HG03442 (cell line): ENCODE measurements around the gene PPA1.
"Not testable (repeated sequence)": the region's sequence is repeated elsewhere in the genome, so short reads cannot be mapped to it uniquely, and the experiment has no call there.

Source experiments
- ATAC-seq: cut with Tn5 transposase; IDR thresholded peaks from one replicate; pipeline ENCODE4 v1.9.1; 2021; ENCODE audit warnings: mild to moderate bottlenecking, moderate library complexity; ENCODE audit not compliant: unreplicated experiment

Gene PPA1

GRCh38 chr10:70222340-70222794 lies 10.9 kb downstream of the PPA1 start:
- ATAC-seq, result no peak

- no peak for ATAC-seq
Measured at GRCh38 chr10:70221030-70221429, 12.2 kb downstream of the PPA1 start.

- no peak for ATAC-seq
Measured at GRCh38 chr10:70212879-70213278, 20.4 kb downstream of the PPA1 start.

GRCh38 chr10:70212277-70212676 lies 21.0 kb downstream of the PPA1 start:
- no peak for ATAC-seq

GRCh38 chr10:70206762-70207161 lies 26.5 kb downstream of the PPA1 start:
- ATAC-seq, result no peak

- ATAC-seq, result no peak
Measured at GRCh38 chr10:70201105-70201504, 32.1 kb downstream of the PPA1 start.

GRCh38 chr10:70198696-70199466 lies 34.3 kb downstream of the PPA1 start:
- ATAC-seq, result no peak

- no peak for ATAC-seq
Measured at GRCh38 chr10:70197235-70197945, 35.8 kb downstream of the PPA1 start.

- no peak for ATAC-seq
Measured at GRCh38 chr10:70193391-70193844, 39.8 kb downstream of the PPA1 start.

GRCh38 chr10:70192326-70192968 lies 40.8 kb downstream of the PPA1 start:
- no peak for ATAC-seq

GRCh38 chr10:70191972-70192305 lies 41.3 kb downstream of the PPA1 start:
- ATAC-seq, result no peak

GRCh38 chr10:70191161-70191971 lies 41.9 kb downstream of the PPA1 start:
- no peak for ATAC-seq

GRCh38 chr10:70190581-70190980 lies 42.6 kb downstream of the PPA1 start:
- no peak for ATAC-seq

GRCh38 chr10:70190102-70190501 lies 43.1 kb downstream of the PPA1 start:
- no peak for ATAC-seq

- no peak for ATAC-seq
Measured at GRCh38 chr10:70188768-70189167, 44.5 kb downstream of the PPA1 start.

GRCh38 chr10:70186571-70186970 lies 46.7 kb downstream of the PPA1 start:
- no peak for ATAC-seq

GRCh38 chr10:70186090-70186489 lies 47.1 kb downstream of the PPA1 start:
- ATAC-seq, result no peak

- no peak for ATAC-seq
Measured at GRCh38 chr10:70183304-70183703, 49.9 kb downstream of the PPA1 start.

- ATAC-seq, result not testable (repeated sequence)
Measured at GRCh38 chr10:70179209-70179608, 54.0 kb downstream of the PPA1 start.

GRCh38 chr10:70178139-70178725 lies 55.0 kb downstream of the PPA1 start:
- ATAC-seq, result no peak

GRCh38 chr10:70176441-70176840 lies 56.8 kb downstream of the PPA1 start:
- no peak for ATAC-seq
